ENCODE data around the gene CHD1.
A peak's percentile ranks its signal among the peaks of the same experiment; 100 is the strongest.

The CHD1 gene

DNA sequence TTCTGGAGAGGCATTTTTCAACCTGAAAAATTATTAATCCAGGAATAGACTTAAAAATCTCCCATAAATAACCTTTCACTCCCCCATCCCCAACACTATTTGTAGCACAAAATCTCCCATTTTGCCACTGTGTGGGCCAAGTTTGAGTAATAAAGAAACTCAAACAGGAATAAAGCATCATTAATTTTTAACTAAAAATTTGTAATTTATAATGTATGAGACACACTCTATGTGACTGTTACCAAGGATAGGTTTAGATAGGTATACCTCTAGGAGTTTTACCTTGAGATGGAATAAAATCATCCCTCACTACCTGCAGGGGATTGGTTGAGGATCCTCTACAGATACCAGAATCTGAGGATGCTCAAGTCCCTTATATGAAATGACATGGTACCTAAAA, 30.1 kb downstream of the CHD1 start:
- no peaks in the 10 kb centered on the region for H3K27me3 ChIP-seq
- no peak for TF ChIP-seq Cebpa-rat (IDR thresholded peaks at IDR 0.05)
- no peak overlapping the region for H3K27ac ChIP-seq
- no peaks in the 10 kb centered on the region for H3K9me3 ChIP-seq (replicated peaks in 1 of 11)
- H3K36me3 ChIP-seq: peaks cover 93 to 100% (median 100%) of the 10 kb centered on the region in 11 experiments
- no peak overlapping the region for H3K9ac ChIP-seq
- no peak overlapping the region for H3K4me3 ChIP-seq
- no peaks in the 10 kb centered on the region for H3K4me1 ChIP-seq
- H4K20me1 ChIP-seq: peaks cover 0 to 97% (median 45%) of the 10 kb centered on the region in 11 experiments; a peak in 17 of 22 replicates
- no peak overlapping the region for H3K4me2 ChIP-seq

DNA sequence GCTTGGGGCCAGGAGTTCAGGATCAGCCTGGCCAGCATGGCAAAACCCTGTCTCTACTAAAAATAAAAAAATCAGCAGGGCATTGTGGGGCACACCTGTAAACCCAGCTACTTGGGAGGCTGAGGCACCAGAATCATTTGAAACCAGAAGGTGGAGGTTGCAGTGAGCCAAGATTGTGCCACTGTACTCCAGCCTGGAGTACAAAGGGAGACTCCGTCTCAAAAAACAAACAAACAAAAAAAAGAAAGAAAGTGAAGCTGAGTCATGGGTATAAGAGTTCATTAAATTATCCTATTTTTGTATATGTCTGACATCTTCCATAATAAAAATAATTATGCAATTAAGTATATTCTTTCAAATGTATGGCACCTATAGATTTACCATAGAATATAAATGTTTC, 37.2 kb downstream of the CHD1 start:
- peaks cover 0 to 79% (median 37%) of the 10 kb centered on the region in 11 experiments; a peak in 18 of 22 replicates for H4K20me1 ChIP-seq
- no peaks in the 10 kb centered on the region for H3K4me1 ChIP-seq
- no peaks in the 10 kb centered on the region for H3K27me3 ChIP-seq
- H3K4me3 ChIP-seq: no peak overlapping the region
- H3K4me2 ChIP-seq: no peak overlapping the region
- H3K9ac ChIP-seq: no peak overlapping the region
- H3K36me3 ChIP-seq: peaks cover 93 to 100% (median 100%) of the 10 kb centered on the region in 11 experiments
- H3K9me3 ChIP-seq (replicated peaks in 1 of 11): no peaks in the 10 kb centered on the region
- H3K27ac ChIP-seq: no peak overlapping the region
- TF ChIP-seq Cebpa-rat (IDR thresholded peaks at IDR 0.05): no peak

GRCh38 chr5:98880598-98880997, 48.2 kb downstream of the CHD1 start:
- peaks cover 93 to 100% (median 99%) of the 10 kb centered on the region in 11 experiments for H3K36me3 ChIP-seq
- H3K4me2 ChIP-seq: no peak overlapping the region
- no peak overlapping the region for H3K9ac ChIP-seq

DNA sequence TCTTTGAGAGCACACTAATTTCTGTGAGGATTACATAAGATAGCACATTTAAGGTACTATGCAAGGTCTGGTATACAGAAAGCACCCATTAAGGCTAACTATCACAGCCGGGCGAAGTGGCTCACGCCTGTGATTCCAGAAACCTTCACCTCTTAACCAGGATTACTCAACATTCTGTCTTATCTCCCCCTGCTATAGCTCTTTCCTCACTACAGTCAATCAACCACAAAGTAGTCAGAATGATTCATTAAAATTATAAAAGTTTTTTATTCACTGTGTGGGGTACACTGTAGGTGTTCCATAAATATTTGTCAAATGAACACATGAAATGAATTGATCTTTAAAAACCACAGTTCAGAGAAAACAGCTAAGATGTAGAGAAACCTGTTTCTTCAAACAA, 48.7 kb downstream of the CHD1 start:
- H3K4me1 ChIP-seq: no peaks in the 10 kb centered on the region
- H3K4me2 ChIP-seq: no peak overlapping the region
- H3K27ac ChIP-seq: no peak overlapping the region
- H3K36me3 ChIP-seq: peaks cover 88 to 100% (median 99%) of the 10 kb centered on the region in 11 experiments
- H3K9ac ChIP-seq: no peak overlapping the region
- H4K20me1 ChIP-seq: peaks cover 4 to 62% (median 37%) of the 10 kb centered on the region in 11 experiments; a peak in 18 of 22 replicates
- H3K27me3 ChIP-seq: no peaks in the 10 kb centered on the region
- no peak for TF ChIP-seq Cebpa-rat (IDR thresholded peaks at IDR 0.05)
- H3K4me3 ChIP-seq: no peak overlapping the region
- no peaks in the 10 kb centered on the region for H3K9me3 ChIP-seq (replicated peaks in 1 of 11)

More at GRCh38 chr5:98880598-98880997, 48.2 kb downstream of the CHD1 start:
- H4K20me1 ChIP-seq: peaks cover 4 to 59% (median 37%) of the 10 kb centered on the region in 11 experiments; a peak in 18 of 22 replicates
- H3K4me1 ChIP-seq: no peaks in the 10 kb centered on the region
- TF ChIP-seq Cebpa-rat (IDR thresholded peaks at IDR 0.05): no peak
- no peaks in the 10 kb centered on the region for H3K27me3 ChIP-seq
- H3K4me3 ChIP-seq: no peak overlapping the region
- no peak overlapping the region for H3K27ac ChIP-seq
- H3K9me3 ChIP-seq (replicated peaks in 1 of 11): no peaks in the 10 kb centered on the region

- Histone ChIP-seq H3K4me3 (no peak overlapping the region), H3K9me3 (replicated peaks in 1 of 11) (no peaks in the 10 kb centered on the region), H3K27ac (no peak overlapping the region), H4K20me1 (peaks cover 4 to 76% (median 39%) of the 10 kb centered on the region in 11 experiments; a peak in 18 of 22 replicates), H3K4me1 (peaks cover 0 to 9% (median 0%) of the 10 kb centered on the region in 10 experiments; a peak in 3 of 20 replicates), H3K36me3 (peaks cover 91 to 100% (median 98%) of the 10 kb centered on the region in 11 experiments), H3K9ac (no peak overlapping the region), H3K27me3 (no peaks in the 10 kb centered on the region), H3K4me2 (no peak overlapping the region)
- TF ChIP-seq Cebpa-rat (IDR thresholded peaks at IDR 0.05): no peak
These were observed 51.2 kb downstream of the CHD1 start for GRCh38 chr5:98877600-98877999.

GRCh38 chr5:98872674-98873073, 56.1 kb downstream of the CHD1 start:
- Histone ChIP-seq H3K9ac (no peak overlapping the region), H3K4me1 (peaks cover 0 to 15% (median 0%) of the 10 kb centered on the region in 10 experiments; a peak in 7 of 20 replicates), H3K27me3 (no peaks in the 10 kb centered on the region), H3K36me3 (peaks cover 84 to 100% (median 96%) of the 10 kb centered on the region in 11 experiments), H4K20me1 (peaks cover 0 to 46% (median 21%) of the 10 kb centered on the region in 11 experiments; a peak in 18 of 22 replicates), H3K9me3 (replicated peaks in 1 of 11) (no peaks in the 10 kb centered on the region), H3K27ac (no peak overlapping the region), H3K4me2 (peak overlapping the region in 1 of 11 experiments; percentile 18; a peak in 1 of 22 replicates), H3K4me3 (no peak overlapping the region)
- no peak for TF ChIP-seq Cebpa-rat (IDR thresholded peaks at IDR 0.05)

- TF ChIP-seq Cebpa-rat (IDR thresholded peaks at IDR 0.05): no peak
- Histone ChIP-seq H3K27me3 (no peaks in the 10 kb centered on the region), H3K9ac (no peak overlapping the region), H3K4me2 (no peak overlapping the region), H4K20me1 (peaks cover 0 to 42% (median 13%) of the 10 kb centered on the region in 11 experiments; a peak in 13 of 22 replicates), H3K9me3 (replicated peaks in 1 of 11) (no peaks in the 10 kb centered on the region), H3K27ac (no peak overlapping the region), H3K36me3 (peaks cover 91 to 100% (median 100%) of the 10 kb centered on the region in 11 experiments), H3K4me3 (no peak overlapping the region), H3K4me1 (peaks cover 0 to 14% (median 0%) of the 10 kb centered on the region in 10 experiments; a peak in 4 of 20 replicates)
These were observed 63.1 kb downstream of the CHD1 start for GRCh38 chr5:98865690-98866089.

DNA sequence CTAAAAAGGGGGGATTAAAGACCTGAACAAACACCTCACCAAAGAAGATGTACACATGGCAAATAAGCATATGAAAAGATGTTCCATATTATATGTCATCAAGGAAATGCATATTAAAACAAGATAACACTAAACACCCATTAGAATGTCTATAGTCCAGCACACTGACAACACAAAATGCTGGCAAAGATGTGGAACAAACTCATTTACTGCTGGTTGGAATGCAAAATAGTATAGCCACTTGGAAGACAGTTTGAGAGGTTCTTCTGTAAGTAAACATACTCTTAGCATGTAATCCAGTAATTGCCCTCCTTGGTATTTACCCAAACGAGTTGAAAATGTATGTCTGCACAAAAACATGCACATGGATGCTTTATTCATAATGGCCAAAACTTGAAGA, 81.8 kb downstream of the CHD1 start:
- Histone ChIP-seq H3K27me3 (no peaks in the 10 kb centered on the region), H3K4me2 (no peak overlapping the region), H3K4me3 (no peak overlapping the region), H3K9me3 (replicated peaks in 1 of 11) (peaks cover 33 to 42% (median 38%) of the 10 kb centered on the region in 11 experiments), H4K20me1 (no peaks in the 10 kb centered on the region), H3K36me3 (peaks cover 0 to 12% (median 0%) of the 10 kb centered on the region in 11 experiments; a peak in 6 of 22 replicates), H3K27ac (no peak overlapping the region), H3K4me1 (no peaks in the 10 kb centered on the region), H3K9ac (no peak overlapping the region)
- TF ChIP-seq Cebpa-rat (IDR thresholded peaks at IDR 0.05): no peak

GRCh38 chr5:98846520-98846919, 82.3 kb downstream of the CHD1 start:
- Histone ChIP-seq H4K20me1 (no peaks in the 10 kb centered on the region), H3K4me3 (no peak overlapping the region), H3K27me3 (no peaks in the 10 kb centered on the region), H3K27ac (no peak overlapping the region), H3K9ac (no peak overlapping the region), H3K36me3 (peaks cover 0 to 12% (median 0%) of the 10 kb centered on the region in 11 experiments; a peak in 3 of 22 replicates), H3K4me2 (no peak overlapping the region), H3K9me3 (replicated peaks in 1 of 11) (peaks cover 33 to 42% (median 38%) of the 10 kb centered on the region in 11 experiments), H3K4me1 (no peaks in the 10 kb centered on the region)
- no peak for TF ChIP-seq Cebpa-rat (IDR thresholded peaks at IDR 0.05)

DNA sequence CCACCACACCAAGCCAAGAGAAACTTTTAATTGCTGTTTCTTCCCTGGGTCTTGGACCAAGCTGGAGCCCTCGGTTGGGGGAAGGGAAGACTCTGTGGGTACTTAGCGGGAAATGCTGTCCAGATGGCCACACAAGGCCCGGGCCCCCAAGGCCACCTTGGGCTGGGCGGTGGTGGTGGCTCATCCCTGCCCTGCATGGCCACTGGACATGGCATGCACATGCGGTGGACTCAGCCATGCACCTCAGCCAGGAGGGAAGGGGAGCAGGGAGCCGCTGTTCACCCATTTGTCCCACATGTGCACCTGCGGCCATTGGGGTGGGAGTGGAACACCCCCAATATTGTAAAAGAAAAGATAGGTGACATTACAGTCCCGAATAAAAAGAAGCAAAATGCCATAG, 82.9 kb downstream of the CHD1 start:
- no peak overlapping the region for H3K27ac ChIP-seq
- no peak overlapping the region for H3K4me3 ChIP-seq
- no peak for TF ChIP-seq Cebpa-rat (IDR thresholded peaks at IDR 0.05)

More for the DNA sequence above, 82.9 kb downstream of the CHD1 start:
- H3K4me2 ChIP-seq: no peak overlapping the region
- no peaks in the 10 kb centered on the region for H4K20me1 ChIP-seq
- no peak overlapping the region for H3K9ac ChIP-seq
- H3K9me3 ChIP-seq (replicated peaks in 1 of 11): peaks cover 33 to 42% (median 38%) of the 10 kb centered on the region in 11 experiments
- H3K4me1 ChIP-seq: no peaks in the 10 kb centered on the region
- H3K27me3 ChIP-seq: no peaks in the 10 kb centered on the region
- H3K36me3 ChIP-seq: peaks cover 0 to 12% (median 0%) of the 10 kb centered on the region in 11 experiments; a peak in 3 of 22 replicates
